Activated T-helper 1 cell treated with anti-CD3 and anti-CD28 coated beads, Interleukin-12 subunit alpha, Interleukin-12 subunit beta, Interleukin-2, Interleukin-4 antibody, amounts not matched to agents 30 ng/mL and 10 ng/mL and 1 ng/mL, durations not matched to agents 14 hours and 24 hours and 36 hours (primary cell): ENCODE measurements around the gene LRRC74A. TPM values are rescaled to one million over a fixed set of nuclear protein-coding genes. Genes with fewer than 3 reads are reported as not detected.

Source experiments
- DNase-seq: peaks from one replicate; pipeline ENCODE4 v3.0.0; 2021; ENCODE audit warnings: low spot score
- H3K27ac Mint-ChIP-seq: one replicate; pipeline ENCODE4 v1.8.0; 2021; ENCODE audit warnings: mild to moderate bottlenecking, mixed read lengths
- H3K27me3 Mint-ChIP-seq: one replicate; pipeline ENCODE4 v1.8.0; 2022; ENCODE audit warnings: mild to moderate bottlenecking, moderate library complexity, mixed read lengths; ENCODE audit not compliant: insufficient read depth
- H3K36me3 Mint-ChIP-seq: one replicate; pipeline ENCODE4 v1.8.0; 2021; ENCODE audit warnings: low read depth, mixed read lengths
- H3K4me1 Mint-ChIP-seq: one replicate; pipeline ENCODE4 v1.8.0; 2021; ENCODE audit warnings: low read depth, mixed read lengths
- H3K4me3 Mint-ChIP-seq: one replicate; pipeline ENCODE4 v1.8.0; 2021; ENCODE audit warnings: mild to moderate bottlenecking, moderate library complexity, mixed read lengths
- H3K9me3 Mint-ChIP-seq: one replicate; pipeline ENCODE4 v1.8.0; 2021; ENCODE audit warnings: mixed read lengths
- intact Hi-C: fragments of 100-400 bp; cut with micrococcal nuclease; formaldehyde crosslinking; loops from one replicate; pipeline ENCODE4 v1.15.1; 2024
- total RNA-seq: library from RNA; stranded (reverse); gene quantifications from 2 replicates; pipeline ENCODE4 v1.2.3, GENCODE V29; 2022

The LRRC74A gene
- total RNA-seq, 1 donor from 2014 or later: not detected

- Mint-ChIP-seq H3K9me3 (no peaks in the 10 kb centered on the region), H3K27me3 (peaks cover 2% of the 10 kb centered on the region), H3K27ac (peak within 1 kb of the TSS; percentile 95), H3K4me3 (peak within 1 kb of the TSS; percentile 96), H3K4me1 (peaks cover 23% of the 10 kb centered on the region), H3K36me3 (peaks cover 10% of the 10 kb centered on the region)
- intact Hi-C loops: loop anchor here (1.0 to 5.0 kb wide), 11 partner anchors 30 to 825 kb away; partner anchors contain the start of genes CIPC, GPATCH2L, IFT43 and POMT2
- peak; percentile 96 for DNase-seq
Observed at GRCh38 chr14:76812422-76813383, 13.5 kb upstream of the LRRC74A start, which contains the start of gene ANGEL1. Gene ANGEL1, minus strand, starts transcription at chr14:76812882. Its CDS starts 55 bp downstream, at chr14:76812827.

- peaks cover 19% of the 10 kb centered on the region for H3K4me1 Mint-ChIP-seq
- intact Hi-C loops: loop anchor here (5.0 kb wide), 5 partner anchors 142 to 828 kb away; partner anchors contain the start of genes GPATCH2L, IFT43, SAMD15 and TMED8
- H3K36me3 Mint-ChIP-seq: no peaks in the 10 kb centered on the region
- no peaks in the 10 kb centered on the region for H3K9me3 Mint-ChIP-seq
- no peak overlapping the region for H3K4me3 Mint-ChIP-seq
- DNase-seq: no peak
- H3K27me3 Mint-ChIP-seq: peaks cover 4% of the 10 kb centered on the region
- no peak overlapping the region for H3K27ac Mint-ChIP-seq
Observed at GRCh38 chr14:76814726-76815645, 11.2 kb upstream of the LRRC74A start.

DNA sequence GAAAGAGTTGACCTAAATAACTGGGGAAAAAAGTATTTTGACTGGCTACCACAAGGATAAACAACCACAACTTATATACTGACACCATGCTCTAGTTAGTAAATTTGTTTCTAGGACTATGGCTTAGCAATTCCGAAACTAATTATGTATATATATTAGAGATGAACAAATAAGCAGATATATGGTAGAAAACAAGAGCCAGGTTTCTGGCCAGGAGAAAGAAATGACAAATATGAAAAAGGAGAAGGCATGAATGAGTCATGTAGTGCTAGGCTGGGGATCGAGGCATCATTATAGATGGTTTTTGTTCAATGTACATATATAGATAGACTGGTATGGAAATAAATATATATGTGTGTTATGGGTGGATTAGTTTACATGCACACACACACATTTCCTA, 5.5 kb upstream of the LRRC74A start:
- H3K27me3 Mint-ChIP-seq: peaks cover 9% of the 10 kb centered on the region
- H3K9me3 Mint-ChIP-seq: no peaks in the 10 kb centered on the region
- intact Hi-C loops: no loop called here

DNA sequence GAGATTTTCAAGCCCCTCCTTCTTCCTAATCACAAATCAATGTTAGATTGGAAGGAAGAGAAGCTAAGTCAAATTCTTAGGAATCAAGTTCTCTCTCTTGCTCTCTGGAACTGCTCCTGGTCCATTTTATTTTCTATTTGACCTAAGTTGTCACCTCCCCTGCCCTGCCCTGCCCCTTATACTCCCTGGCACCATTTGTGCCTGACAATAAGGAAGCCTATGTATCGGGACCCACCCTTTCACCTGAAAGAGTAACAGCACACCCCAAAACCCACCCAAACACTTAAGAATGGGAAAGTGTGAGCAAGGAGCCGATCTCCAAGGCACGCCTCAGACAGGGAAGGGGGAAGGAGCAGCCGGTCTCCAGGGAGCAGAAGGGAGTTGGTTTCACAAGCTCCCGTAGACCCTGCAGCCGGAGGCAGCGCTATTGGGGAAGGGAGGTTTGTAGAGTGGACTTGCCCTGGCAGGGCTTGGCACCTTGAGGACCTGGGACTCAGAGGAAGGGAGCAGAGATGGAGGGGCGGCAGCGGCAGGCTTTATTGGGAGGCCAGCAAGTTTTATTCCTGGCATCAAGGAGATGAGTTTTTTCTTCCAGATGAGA, 1.6 kb downstream of the LRRC74A start:
- H3K36me3 Mint-ChIP-seq: no peaks in the 10 kb centered on the region
- DNase-seq: no peak
- no peak overlapping the region for H3K4me3 Mint-ChIP-seq
- no peaks in the 10 kb centered on the region for H3K4me1 Mint-ChIP-seq
- intact Hi-C loops: no loop called here
- H3K9me3 Mint-ChIP-seq: no peaks in the 10 kb centered on the region
- H3K27me3 Mint-ChIP-seq: peaks cover 2% of the 10 kb centered on the region
- H3K27ac Mint-ChIP-seq: no peak overlapping the region

More for the DNA sequence above, 5.5 kb upstream of the LRRC74A start:
- Mint-ChIP-seq H3K4me1 (no peaks in the 10 kb centered on the region), H3K36me3 (no peaks in the 10 kb centered on the region), H3K4me3 (no peak overlapping the region), H3K27ac (no peak overlapping the region)
- no peak for DNase-seq

- Mint-ChIP-seq H3K4me1 (no peaks in the 10 kb centered on the region), H3K36me3 (no peaks in the 10 kb centered on the region), H3K27ac (no peak overlapping the region), H3K27me3 (peaks cover 2% of the 10 kb centered on the region), H3K9me3 (no peaks in the 10 kb centered on the region), H3K4me3 (no peak overlapping the region)
- no peak for DNase-seq
- intact Hi-C loops: no loop called here
Observed at GRCh38 chr14:76828339-76829012, 2.3 kb downstream of the LRRC74A start.

- no peaks in the 10 kb centered on the region for H3K4me1 Mint-ChIP-seq
- no peak overlapping the region for H3K4me3 Mint-ChIP-seq
- no peaks in the 10 kb centered on the region for H3K9me3 Mint-ChIP-seq
- H3K27me3 Mint-ChIP-seq: peaks cover 2% of the 10 kb centered on the region
- DNase-seq: no peak
- intact Hi-C loops: no loop called here
- no peaks in the 10 kb centered on the region for H3K36me3 Mint-ChIP-seq
- H3K27ac Mint-ChIP-seq: no peak overlapping the region
Observed at GRCh38 chr14:76829013-76829365, 2.8 kb downstream of the LRRC74A start.

- H3K27ac Mint-ChIP-seq: no peak overlapping the region
- peaks cover 2% of the 10 kb centered on the region for H3K27me3 Mint-ChIP-seq
- intact Hi-C loops: no loop called here
- no peak overlapping the region for H3K4me3 Mint-ChIP-seq
- H3K36me3 Mint-ChIP-seq: no peaks in the 10 kb centered on the region
- no peak for DNase-seq
- no peaks in the 10 kb centered on the region for H3K9me3 Mint-ChIP-seq
- no peaks in the 10 kb centered on the region for H3K4me1 Mint-ChIP-seq
Observed at GRCh38 chr14:76829650-76830421, 3.6 kb downstream of the LRRC74A start.

DNA sequence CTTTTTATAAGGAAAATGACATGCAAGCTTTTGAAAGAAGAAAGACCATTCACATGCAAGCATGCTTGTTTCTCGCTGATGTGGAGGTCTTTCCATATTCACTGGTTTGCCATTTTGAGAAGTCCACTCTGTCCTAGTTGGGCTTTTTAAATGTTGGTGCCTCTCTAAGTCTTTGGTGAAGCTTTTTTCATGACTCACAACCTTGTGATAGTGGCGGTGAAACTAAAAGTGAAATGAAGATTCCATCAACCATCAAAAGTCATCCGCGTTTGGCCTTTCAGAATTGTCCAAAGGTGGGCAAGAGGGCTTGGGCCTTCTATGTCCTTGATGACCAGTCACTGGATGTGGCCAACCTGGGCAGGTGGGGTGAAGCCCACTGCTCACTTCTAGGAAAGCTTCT, 4.3 kb downstream of the LRRC74A start:
- H3K9me3 Mint-ChIP-seq: no peaks in the 10 kb centered on the region
- H3K27ac Mint-ChIP-seq: no peak overlapping the region
- intact Hi-C loops: no loop called here

GRCh38 chr14:76832503-76832988, 6.3 kb downstream of the LRRC74A start:
- Mint-ChIP-seq H3K27me3 (peaks cover 11% of the 10 kb centered on the region), H3K9me3 (no peaks in the 10 kb centered on the region), H3K4me3 (no peak overlapping the region), H3K36me3 (no peaks in the 10 kb centered on the region), H3K27ac (no peak overlapping the region), H3K4me1 (no peaks in the 10 kb centered on the region)
- no peak for DNase-seq
- intact Hi-C loops: no loop called here

More for the DNA sequence above, 4.3 kb downstream of the LRRC74A start:
- peaks cover 4% of the 10 kb centered on the region for H3K27me3 Mint-ChIP-seq
- no peak for DNase-seq
- no peaks in the 10 kb centered on the region for H3K4me1 Mint-ChIP-seq
- H3K4me3 Mint-ChIP-seq: no peak overlapping the region
- H3K36me3 Mint-ChIP-seq: no peaks in the 10 kb centered on the region

- peaks cover 16% of the 10 kb centered on the region for H3K27me3 Mint-ChIP-seq
- no peak overlapping the region for H3K4me3 Mint-ChIP-seq
- no peak overlapping the region for H3K27ac Mint-ChIP-seq
- no peaks in the 10 kb centered on the region for H3K9me3 Mint-ChIP-seq
- no peaks in the 10 kb centered on the region for H3K36me3 Mint-ChIP-seq
- no peaks in the 10 kb centered on the region for H3K4me1 Mint-ChIP-seq
- DNase-seq: no peak
- intact Hi-C loops: no loop called here
Observed at GRCh38 chr14:76833011-76833410, 6.8 kb downstream of the LRRC74A start.

DNA sequence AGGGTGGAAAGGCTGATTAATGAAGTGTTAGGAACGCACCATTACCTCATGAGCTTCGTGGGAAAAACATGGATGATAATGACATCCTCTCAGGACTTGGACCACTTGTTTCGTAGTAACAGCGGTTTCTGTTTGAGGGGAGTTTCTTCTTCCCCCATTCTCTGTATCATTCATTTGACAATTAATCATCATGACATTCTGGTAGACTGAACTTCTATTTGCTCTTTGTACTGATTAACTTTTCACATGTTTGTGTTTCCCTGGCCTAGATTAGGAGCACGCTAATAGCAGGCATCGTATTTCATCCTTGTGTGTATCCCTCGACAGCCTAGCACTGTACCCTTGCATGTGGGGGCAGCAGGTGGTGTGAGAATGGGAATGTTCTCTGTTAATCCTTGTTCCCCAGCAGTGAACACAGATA, 8.0 kb downstream of the LRRC74A start:
- Mint-ChIP-seq H3K4me1 (no peaks in the 10 kb centered on the region), H3K36me3 (no peaks in the 10 kb centered on the region), H3K9me3 (no peaks in the 10 kb centered on the region), H3K4me3 (no peak overlapping the region), H3K27me3 (peaks cover 21% of the 10 kb centered on the region), H3K27ac (no peak overlapping the region)
- intact Hi-C loops: no loop called here
- no peak for DNase-seq
